8988T (cell line): ENCODE results near the gene FAAP20.

Experiments used
- DNase-seq: peaks from one replicate; pipeline ENCODE4 v3.0.0; 2011

The FAAP20 gene

DNA sequence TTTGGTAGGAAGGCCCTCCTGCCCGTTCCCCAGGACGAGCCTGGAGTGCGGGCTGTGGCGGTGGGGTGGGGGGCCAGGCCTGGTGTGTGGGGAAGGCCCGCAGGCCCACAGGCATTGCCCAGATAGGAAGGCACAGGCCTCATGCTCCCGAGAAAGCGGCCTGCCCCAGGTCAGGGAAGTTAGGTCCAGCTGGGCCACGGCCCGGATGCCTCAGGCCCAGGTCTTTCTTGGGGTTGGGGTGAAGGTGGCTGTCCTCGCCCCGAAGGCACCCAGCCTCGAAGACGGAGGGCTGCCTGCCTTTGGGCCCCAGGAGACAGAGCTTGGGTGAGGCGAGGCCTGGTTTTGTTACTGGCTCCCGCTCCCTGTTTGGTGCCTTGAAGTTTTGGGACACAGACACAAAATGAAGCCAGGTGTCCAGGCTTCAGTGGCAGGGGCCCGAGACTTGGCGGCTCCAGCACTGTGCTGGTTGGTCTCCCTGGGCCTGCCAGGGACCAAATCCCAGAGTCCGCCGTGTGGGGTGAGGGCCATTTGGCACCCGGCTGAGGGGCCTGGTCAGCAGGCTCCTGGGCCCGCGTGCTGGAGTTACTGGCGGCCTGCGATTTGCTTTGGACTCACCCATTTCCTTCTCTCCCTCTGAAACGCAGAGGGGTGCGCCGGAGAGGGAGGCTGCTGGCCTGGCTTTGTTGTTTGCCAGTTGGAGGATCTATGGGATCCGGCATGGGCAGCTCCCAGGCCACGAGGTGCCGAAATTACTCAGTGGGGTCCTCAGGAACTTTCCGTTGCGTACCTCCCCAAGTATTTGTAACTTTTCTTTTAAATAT, 35.5 kb upstream of the FAAP20 start:
- DNase-seq: no peak

DNA sequence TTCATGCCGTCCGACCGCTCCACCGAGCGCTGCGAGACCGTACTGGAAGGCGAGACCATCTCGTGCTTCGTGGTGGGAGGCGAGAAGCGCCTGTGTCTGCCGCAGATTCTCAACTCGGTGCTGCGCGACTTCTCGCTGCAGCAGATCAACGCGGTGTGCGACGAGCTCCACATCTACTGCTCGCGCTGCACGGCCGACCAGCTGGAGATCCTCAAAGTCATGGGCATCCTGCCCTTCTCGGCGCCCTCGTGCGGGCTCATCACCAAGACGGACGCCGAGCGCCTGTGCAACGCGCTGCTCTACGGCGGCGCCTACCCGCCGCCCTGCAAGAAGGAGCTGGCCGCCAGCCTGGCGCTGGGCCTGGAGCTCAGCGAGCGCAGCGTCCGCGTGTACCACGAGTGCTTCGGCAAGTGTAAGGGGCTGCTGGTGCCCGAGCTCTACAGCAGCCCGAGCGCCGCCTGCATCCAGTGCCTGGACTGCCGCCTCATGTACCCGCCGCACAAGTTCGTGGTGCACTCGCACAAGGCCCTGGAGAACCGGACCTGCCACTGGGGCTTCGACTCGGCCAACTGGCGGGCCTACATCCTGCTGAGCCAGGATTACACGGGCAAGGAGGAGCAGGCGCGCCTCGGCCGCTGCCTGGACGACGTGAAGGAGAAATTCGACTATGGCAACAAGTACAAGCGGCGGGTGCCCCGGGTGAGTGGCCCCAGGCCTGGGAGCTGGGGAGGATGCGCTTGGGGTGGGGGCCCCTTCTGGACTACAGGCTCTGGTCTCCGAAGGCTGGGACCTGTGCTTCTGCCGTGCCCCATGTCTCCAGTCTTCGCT, 34.7 kb upstream of the FAAP20 start:
- DNase-seq: no peak

DNA sequence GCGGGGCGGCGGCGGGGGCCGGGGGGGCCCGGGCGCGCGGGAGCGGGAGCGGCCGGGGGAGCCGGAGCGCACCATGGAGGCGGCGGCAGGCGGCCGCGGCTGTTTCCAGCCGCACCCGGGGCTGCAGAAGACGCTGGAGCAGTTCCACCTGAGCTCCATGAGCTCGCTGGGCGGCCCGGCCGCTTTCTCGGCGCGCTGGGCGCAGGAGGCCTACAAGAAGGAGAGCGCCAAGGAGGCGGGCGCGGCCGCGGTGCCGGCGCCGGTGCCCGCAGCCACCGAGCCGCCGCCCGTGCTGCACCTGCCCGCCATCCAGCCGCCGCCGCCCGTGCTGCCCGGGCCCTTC, 34.1 kb upstream of the FAAP20 start:
- DNase-seq: no peak

DNA sequence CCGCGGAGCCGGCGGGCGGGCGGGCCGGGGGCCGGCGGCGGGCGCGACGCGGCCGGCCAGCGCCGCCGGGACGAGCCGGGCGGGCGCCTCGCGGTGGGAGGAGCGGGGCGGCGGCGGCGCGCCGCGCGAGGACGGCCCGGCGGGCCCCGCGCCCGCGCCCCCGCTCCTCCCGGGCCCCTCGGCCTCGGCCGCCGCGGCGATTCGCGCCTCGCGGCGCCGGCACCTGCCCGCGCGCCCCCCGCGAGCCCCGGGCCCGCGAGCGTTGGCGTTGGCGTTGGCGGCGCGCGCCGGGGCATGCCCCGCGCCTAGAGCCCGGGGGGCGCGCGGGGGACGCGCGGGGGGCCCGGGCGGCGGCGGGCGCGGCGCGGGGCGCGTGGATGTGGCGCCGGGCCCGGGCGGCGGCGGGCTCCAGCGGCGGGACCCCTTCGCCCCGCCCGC, 33.6 kb upstream of the FAAP20 start, which contains the start of gene SKI:
Gene SKI (plus strand): TSS at position 163 of the 438 bp plus-strand sequence. CDS start 448 bp downstream, outside the sequence.
- no peak for DNase-seq

DNA sequence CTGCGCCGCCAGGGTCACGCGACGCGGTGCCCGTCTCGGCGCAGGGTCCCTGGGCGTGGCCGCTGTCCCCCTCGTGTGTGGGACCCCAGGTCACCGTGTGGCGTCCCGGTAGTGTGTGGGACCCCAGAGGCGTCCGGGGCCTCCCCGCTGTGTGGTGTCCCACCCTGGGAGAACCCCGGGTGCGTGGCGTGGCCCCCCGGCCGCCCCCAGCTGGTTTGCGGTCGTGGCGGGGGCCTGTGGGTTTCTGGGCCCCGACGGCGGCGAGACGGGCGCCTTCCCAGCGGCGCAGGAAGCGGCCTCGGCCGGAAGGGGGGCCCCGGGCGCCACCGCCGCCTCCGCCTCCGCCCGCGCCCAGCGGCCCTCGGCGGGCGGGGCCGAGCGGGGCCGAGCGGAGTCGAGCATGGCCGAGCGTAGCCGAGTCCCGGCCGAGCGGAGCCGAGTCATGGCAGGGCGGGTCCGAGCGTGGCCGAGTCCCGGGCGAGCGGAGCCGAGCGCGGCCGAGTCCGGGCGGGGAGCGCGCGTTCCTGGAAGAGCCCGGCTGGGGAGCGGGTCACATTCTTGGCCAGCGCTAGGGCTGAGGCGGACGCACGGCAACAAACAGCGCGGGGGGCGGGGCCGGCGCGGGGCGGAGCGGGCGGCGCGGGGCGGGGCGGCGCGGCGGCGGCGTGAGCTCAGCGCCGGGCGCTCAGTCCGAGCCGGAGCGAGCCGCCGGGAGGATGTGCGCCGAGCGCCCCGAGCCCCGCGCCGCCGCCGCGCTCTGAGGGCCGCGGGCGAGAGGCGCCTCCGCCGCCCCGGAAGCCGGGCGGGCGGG, 33.0 kb upstream of the FAAP20 start:
- DNase-seq: peak; percentile 99

DNA sequence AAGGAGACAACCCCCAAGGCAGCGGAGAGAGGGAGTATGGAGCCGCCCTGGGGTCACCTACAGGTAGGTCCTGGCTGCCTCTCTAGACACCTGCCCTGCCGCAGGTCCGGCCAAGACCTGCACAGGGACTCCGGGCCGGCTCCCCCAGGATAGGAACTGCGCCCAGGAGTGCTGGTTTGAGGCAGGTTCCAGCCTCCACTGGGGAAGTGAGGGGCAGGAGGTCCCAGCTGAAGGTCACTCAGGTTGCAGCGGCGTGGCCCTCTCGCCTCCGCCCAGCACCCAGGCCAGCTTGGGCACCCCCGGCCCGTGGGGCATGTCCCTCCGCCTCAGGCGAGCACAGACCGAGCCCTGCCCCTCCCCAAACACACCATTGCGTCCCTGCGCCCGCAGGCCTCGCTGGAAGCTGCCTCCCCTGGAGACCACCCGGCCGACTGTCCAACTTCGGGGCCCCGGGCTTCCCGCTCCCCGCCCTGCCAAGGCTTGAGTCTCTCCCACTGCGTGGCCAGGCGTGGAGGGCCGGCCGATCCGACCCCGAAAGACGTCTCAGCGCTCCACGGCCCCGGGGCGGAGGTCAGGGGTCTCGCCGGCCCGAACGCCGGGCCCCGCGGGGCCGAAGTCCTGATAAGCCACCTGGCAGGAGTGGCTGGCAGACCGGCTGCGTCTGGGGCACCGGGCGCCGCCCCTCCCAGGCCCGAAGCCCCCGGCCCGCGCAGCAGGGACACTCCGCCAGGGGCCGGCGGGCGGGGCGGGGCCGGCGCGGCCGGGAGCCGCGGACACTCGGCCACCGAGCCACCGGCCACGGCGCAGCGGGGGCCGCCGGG, 32.2 kb upstream of the FAAP20 start:
- no peak for DNase-seq

DNA sequence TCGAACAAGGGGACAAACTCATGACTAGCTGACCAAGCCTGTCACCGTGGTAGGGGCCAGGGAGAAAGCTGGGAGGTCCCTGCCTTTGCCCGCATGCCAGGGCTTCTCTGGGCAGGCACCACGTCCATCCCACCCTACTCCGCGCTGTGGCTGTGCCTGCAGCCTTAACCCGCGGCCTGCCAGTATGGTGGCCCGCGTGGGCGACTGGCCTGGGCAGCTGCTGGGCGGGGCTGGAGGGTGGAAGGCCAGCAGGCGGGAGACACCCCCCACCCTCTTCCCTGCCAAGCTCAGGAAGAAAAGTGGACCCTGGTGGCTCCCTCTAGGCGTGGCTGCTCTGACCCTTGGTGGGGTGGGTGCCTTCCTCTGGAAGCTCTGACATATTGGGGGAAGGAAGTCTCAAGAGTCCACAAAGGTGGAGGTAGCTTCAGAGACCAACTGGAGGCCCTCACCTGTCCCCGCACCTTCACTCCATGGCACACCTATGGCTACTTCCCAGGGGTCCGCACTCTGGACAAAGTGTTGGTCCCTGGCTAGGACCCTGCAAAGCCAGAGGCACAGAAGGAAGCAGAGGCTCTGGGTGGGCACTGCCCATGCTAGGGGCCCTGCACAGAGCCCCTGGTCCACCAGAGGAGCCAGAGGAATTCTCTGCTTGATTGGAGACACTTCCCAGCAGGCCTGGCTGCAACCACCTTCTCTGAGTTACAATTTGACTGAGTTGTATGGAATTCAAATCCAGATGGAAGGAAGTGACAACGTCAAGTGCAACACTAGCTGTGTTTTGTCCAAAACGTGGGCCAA, 30.3 kb upstream of the FAAP20 start:
- no peak for DNase-seq

DNA sequence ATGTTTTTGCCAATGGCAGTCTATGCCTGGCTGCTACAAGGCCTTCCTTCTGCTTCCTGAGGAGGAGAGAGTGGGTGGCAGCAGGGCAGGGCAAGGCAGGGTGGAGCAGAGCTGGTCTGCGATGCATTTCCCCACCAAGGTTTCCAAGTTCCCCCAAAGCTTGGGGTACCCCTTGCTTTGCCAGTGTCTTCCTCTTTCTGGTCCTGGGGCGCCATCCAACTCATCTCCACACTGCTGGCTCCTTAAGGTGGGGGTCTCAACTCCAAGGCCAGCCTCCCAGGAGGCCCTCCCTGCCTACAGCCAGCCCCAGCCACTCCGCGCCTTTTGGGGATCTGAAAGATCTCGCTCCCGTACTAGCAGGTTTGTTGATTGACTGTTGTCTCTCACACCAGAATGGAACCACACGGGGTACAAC, 29.6 kb upstream of the FAAP20 start:
- no peak for DNase-seq

DNA sequence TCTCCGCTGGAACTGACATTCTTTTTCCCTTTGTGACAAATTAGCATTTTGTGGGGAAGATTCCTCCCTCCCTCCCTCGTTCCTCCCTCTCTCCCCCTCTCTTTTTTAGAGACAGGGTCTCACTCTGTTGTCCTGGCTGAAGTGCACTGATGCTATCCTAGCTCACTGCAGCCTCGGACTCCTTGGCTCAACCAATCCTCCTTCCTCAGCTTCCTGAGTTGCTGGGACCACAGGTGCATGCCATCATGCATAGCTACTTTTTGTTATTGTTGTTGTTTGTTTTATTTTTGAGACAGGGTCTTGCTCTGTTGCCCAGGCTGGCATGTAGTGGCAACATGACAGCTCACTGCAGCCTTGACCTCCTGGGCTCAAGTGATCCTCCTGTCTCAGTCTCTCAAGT, 26.7 kb upstream of the FAAP20 start:
- no peak for DNase-seq

DNA sequence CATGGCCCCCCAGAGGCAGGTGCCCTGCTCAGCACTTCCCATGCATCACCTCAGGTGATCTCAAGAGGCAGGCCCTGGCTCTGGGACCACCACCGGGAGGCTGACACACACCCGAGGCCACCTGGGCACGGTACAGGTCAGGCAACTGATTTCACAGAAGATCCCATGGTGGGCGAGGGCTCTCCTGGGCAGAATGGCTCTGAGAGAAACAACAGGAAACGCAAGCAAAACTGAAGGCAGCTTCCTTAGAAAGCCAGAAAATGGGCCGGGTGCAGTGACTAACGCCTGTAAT, 22.1 kb upstream of the FAAP20 start:
- DNase-seq: no peak

DNA sequence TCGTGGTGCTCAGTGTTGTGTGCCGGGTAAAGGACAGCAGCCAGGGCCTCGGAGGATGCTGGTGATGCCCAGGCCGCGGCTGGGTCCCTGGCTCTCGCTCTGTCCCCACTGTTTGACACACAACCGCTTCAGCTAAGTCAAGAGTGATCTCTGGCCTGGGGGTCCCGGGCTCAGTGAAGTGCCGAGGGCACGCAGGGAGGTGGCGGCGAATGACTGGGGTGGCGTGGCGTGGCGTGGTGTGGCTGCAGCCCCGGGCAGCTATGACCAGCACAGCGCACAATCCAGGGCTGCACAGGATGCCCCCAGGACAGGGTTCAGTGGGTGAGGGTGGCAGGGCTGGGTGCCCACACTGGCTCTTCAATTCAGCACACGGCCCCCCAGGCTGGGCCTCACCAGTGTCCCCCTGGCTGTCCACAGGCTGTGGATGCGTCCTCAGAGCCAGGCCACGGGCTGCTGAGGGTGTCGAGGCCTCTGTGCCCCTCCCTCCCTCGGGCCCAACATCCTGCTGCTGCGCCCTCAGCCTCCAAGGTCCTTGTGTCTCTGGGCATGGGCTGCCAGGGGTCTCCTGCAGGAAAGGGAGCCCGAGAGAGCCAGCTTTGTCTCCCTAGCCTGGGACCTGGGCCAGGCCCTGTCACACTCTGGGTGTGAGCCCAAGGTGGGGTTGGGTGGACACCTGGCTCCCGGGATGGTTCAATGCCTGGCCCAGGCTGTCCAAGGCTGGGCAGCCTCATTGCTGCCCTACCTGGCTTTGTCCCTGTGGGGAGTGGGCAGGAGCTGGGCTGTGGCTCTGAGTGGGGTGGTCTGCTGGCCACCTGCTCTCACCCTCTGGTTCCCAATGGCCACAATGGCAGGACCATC, 21.6 kb upstream of the FAAP20 start:
- no peak for DNase-seq

DNA sequence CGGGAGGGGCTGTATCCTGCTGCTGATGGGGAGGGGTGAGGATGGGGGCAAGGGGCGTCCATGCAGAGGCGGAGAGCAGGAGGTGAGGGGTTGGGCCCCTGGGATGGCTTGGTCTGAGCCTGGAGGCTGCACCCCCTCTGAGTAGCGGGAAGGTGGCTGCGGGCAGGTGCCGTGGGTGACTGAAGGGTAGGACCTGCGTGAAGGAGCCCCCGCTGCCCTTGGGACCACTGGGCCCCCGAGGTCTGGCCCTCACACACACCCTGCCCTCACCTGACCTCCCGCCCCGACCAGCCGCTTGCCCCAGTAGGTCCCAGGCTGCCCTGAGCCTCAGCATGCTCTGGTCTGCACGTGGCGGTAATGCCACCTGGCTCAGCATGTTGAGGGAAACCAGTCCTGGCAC, 20.8 kb upstream of the FAAP20 start:
- no peak for DNase-seq

DNA sequence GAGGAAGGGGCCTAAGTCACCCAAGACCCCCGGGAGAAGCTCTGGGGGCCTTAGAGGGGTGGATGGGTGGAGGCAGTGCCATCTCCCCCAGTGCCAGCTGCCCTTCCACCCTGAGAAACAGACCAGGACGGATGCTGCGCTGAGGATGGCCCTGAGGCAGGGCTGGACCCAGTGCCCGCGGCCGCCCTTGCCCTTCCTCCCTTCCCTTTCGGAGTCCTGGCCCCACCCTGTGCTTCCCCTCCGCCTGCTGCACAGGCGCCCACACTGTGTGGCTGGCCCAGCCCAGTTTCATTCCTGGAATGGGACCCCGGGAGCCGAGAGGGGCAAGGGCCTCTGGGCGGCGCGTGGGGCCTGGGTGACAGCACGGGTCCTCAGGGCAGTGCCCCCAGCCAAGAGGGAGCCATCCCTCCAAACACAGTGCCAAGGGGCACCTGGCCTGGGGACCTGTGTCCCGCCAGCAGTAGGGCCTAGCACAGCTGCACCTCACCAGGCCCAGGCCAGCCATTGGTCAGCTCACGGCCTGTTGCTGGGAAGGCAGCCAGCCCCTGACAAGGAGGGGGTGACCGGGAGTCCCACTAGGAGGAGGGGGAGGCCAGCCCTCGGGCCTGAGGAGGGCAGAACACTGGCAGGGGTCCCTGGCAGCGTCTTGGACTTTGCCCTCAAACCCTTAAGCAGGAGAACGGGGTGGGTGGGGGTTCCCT, 20.1 kb upstream of the FAAP20 start:
- no peak for DNase-seq

DNA sequence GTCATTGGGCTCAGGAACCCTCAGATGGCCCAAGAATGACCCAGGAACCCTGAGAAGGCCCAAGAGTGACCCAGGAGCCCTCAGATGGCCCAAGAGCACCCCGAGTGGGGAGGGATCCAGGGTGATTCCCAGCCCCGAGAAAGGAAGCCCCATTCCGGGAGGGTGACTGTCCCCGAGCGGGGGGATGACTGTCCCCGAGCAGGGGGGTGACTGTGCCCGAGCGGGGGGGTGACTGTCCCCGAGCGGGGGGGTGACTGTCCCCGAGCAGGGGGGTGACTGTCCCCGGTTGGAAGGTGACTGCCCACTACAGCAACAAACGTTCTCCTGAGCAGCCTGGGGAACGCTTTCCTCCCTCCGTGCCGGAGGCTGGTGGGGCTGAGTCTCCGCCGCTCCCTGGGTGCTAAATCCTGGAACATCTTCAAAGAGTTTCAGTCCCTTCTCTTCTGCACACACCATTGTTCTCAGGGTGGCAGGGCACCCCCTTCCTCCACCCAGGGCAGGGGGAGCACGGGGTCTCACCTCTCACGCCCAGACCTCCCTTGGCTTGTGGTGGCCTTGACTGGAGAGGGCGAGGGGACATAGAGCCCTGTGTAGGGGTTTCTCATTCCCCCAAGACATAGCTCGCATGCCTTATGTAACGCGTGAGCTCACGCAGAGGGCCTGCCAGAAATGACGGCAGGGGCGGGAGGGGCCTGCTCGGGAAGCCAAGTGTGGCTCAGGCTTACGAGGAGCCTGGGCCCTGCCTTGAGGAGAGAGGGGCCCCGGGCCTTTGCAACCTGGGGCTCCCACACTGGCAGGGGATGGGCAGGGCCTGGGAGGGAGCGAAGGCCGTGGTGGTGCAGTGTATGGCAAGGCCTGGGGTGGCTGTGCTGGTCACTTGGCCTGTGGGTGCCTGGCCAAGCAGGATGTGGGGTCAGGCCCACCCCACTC, 19.3 kb upstream of the FAAP20 start:
- no peak for DNase-seq

DNA sequence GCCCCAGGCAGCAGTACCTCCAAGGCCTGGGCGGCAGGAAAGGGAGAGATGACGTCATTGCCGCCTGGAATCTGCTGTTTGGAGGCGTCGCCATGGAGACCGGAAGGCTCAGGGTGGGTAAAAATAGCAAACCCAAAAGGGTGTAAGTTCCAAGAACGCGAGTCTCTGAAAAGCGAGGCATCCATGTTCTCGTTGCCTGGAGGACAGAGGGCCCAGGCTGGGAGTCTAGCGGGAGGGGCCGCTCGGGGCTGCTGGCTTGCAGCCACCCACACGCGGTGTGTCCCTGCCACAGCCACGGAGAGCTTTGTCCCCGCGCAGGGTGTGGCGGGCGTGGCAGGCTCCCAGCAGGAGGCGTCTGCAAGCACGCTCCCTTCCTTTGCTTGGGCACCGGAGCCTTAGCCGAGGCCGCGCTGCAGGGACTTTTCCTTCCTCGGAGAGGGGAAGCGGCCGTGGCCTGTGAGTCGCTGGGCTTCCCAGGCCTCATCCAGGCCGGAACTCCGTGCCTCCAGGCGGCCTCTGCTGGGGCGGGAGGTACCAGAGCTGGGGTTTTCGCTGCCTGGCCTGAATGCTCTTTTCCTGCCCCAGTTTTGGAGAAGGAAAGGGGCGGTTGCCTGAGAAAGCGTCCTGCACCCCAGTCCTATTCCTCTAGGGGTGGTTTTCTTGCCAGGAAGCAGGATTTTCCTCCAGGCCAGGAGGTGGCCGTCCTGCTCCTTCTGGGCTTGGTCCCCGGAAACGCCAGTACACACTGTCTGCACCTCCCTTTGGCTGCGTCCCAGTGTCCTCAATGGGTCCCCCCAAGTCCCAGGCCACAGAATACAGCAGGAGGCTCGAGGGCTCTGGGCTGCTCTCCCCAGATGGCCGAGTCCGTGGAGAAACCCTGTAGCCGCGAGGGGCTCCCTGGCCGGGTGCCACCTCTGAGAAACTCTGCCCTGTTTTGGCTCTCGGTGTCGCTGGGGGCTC, 18.2 kb upstream of the FAAP20 start:
- DNase-seq: peak; percentile 80

DNA sequence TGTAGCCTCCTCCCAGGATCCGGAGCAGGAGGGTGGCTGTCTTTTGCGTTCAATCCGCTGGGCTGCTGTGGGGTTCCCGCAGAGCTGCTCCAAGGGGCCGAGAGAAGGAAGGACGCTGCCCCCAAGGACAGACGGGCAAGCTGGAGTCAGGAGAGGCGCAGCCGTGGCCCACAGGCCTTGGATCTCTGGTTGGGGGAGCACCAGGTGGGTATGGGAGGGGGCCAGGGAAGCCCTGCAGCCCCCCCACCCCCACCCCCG, 17.6 kb upstream of the FAAP20 start:
- no peak for DNase-seq

DNA sequence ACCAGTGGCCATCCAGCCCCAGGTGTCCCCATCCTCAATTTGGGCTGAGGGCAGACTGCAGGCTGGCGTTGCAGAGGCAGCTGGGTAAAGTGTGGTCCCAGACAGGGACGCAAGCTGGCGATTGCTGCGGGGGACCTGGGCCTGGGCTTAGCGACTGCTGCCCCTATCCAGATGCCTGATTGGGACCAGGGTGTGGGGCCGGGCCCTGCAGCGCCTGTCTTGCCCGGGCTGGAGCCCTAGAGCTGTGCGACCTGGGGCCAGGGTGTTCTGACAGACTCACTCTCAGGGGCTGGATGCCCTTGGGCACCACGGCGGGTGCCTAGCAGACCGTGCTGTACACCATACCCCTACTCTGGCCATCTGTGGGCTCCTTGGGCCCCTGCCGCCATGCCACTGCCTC, 16.2 kb upstream of the FAAP20 start:
- DNase-seq: no peak

DNA sequence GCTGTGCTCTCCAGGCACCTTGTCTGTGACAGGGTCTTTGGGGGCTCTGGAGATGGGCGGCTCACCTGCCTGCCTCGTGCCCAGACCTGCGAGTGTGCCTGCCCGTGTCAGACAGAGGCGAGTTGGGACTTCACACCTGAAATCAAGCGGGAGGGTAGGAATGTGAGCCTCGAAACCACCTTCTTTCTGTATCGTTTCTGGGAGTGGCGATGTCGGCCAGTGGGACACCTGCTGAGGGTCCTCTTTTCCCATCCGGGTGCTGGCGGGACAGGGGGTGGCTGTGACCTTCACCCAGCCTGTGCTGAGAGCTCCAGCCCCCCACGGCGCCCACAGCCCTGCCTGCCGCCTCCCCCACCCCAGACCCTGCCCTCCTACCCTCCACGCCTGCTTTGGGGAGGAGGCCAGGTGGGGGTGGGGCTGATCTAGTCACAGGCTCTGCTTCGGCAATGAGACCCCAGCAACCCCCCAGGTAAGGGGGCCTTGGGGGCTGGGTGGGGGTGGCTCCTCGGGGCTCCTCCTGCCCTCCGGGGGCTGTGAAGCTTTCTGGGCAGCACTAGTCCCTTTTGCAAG, 15.6 kb upstream of the FAAP20 start:
- DNase-seq: no peak
